OCI-LY1 (cell line): ENCODE results near the gene C16orf95.

Source experiments
- H2AFZ ChIP-seq: fragments of 200-600 bp; sonication (generic), shearing (Covaris generic); 2 replicates; pipeline ENCODE4 v1.6.0; 2014; ENCODE audit warnings: antibody characterized with exemption, mild to moderate bottlenecking, low read length
- H3F3A ChIP-seq: fragments of 200-600 bp; sonication (generic), shearing (Covaris generic); 2 replicates; pipeline ENCODE4 v1.6.0; 2014; ENCODE audit warnings: mild to moderate bottlenecking, antibody characterized with exemption, low read length, moderate library complexity; ENCODE audit not compliant: insufficient read depth
- H3K27ac ChIP-seq: fragments of 200-600 bp; sonication (generic); 2 replicates; pipeline ENCODE4 v1.5.1; 2014; ENCODE audit warnings: low read length, mixed run types, mild to moderate bottlenecking, low read depth; ENCODE audit not compliant: poor library complexity, severe bottlenecking
- H3K27me3 ChIP-seq: fragments of 200-600 bp; sonication (generic); 2 replicates; pipeline ENCODE4 v1.6.0; 2014; ENCODE audit warnings: antibody characterized with exemption, mild to moderate bottlenecking, low read length, moderate library complexity; ENCODE audit not compliant: insufficient read depth
- H3K36me3 ChIP-seq: fragments of 200-600 bp; sonication (generic); 2 replicates; pipeline ENCODE4 v1.6.1; 2014; ENCODE audit warnings: mild to moderate bottlenecking, antibody characterized with exemption, low read length, moderate library complexity, mixed read lengths; ENCODE audit not compliant: insufficient read depth
- H3K4me1 ChIP-seq: fragments of 200-600 bp; sonication (generic); 2 replicates; pipeline ENCODE4 v1.5.1; 2014; ENCODE audit warnings: mild to moderate bottlenecking, low read length, moderate library complexity; ENCODE audit not compliant: insufficient read depth, severe bottlenecking
- H3K4me2 ChIP-seq: fragments of 200-600 bp; sonication (generic), shearing (Covaris generic); 2 replicates; pipeline ENCODE4 v1.6.1; 2014; ENCODE audit warnings: low read length
- H3K4me3 ChIP-seq: fragments of 200-600 bp; sonication (generic); 2 replicates; pipeline ENCODE4 v1.5.1; 2014; ENCODE audit warnings: low read length, low read depth, mild to moderate bottlenecking, mixed read lengths; ENCODE audit not compliant: poor library complexity, severe bottlenecking
- H3K79me2 ChIP-seq: fragments of 200-600 bp; shearing (Covaris generic); 2 replicates; pipeline ENCODE4 v1.6.1; 2016; ENCODE audit warnings: mixed run types, low read length, mixed read lengths; ENCODE audit not compliant: insufficient read depth
- H3K9ac ChIP-seq: fragments of 200-600 bp; sonication (generic), shearing (Covaris generic); 2 replicates; pipeline ENCODE4 v1.6.1; 2014; ENCODE audit warnings: mild to moderate bottlenecking, low read length, mixed read lengths
- H3K9me2 ChIP-seq: fragments of 200-600 bp; sonication (generic), shearing (Covaris generic); 2 replicates; pipeline ENCODE4 v1.6.1; 2014; ENCODE audit warnings: low read depth, mild to moderate bottlenecking, low read length, mixed read lengths
- H3K9me3 ChIP-seq: fragments of 200-600 bp; shearing (Covaris generic); 2 replicates; pipeline ENCODE4 v1.6.1; 2014; ENCODE audit warnings: low read length, mixed read lengths
- H4K20me1 ChIP-seq: fragments of 200-600 bp; sonication (generic), shearing (Covaris generic); 2 replicates; pipeline ENCODE4 v1.6.0; 2016; ENCODE audit warnings: mild to moderate bottlenecking, low read length; ENCODE audit not compliant: insufficient read depth
- EZH2 ChIP-seq: fragments of 200-600 bp; sonication (generic), shearing (Covaris generic); IDR thresholded peaks from 2 replicates; pipeline ENCODE4 v1.8.0; 2017; ENCODE audit warnings: borderline replicate concordance, mixed run types, mild to moderate bottlenecking, antibody characterized with exemption, low read length, moderate library complexity, mixed read lengths
- TF ChIP-seq, protein P1 (sequence below): fragments of 200-600 bp; sonication (generic), shearing (Covaris generic); IDR thresholded peaks from 2 replicates; pipeline ENCODE4 v1.5.1; 2017; ENCODE audit warnings: mild to moderate bottlenecking, antibody characterized with exemption, low read length, moderate library complexity, mixed read lengths

The C16orf95 gene

DNA sequence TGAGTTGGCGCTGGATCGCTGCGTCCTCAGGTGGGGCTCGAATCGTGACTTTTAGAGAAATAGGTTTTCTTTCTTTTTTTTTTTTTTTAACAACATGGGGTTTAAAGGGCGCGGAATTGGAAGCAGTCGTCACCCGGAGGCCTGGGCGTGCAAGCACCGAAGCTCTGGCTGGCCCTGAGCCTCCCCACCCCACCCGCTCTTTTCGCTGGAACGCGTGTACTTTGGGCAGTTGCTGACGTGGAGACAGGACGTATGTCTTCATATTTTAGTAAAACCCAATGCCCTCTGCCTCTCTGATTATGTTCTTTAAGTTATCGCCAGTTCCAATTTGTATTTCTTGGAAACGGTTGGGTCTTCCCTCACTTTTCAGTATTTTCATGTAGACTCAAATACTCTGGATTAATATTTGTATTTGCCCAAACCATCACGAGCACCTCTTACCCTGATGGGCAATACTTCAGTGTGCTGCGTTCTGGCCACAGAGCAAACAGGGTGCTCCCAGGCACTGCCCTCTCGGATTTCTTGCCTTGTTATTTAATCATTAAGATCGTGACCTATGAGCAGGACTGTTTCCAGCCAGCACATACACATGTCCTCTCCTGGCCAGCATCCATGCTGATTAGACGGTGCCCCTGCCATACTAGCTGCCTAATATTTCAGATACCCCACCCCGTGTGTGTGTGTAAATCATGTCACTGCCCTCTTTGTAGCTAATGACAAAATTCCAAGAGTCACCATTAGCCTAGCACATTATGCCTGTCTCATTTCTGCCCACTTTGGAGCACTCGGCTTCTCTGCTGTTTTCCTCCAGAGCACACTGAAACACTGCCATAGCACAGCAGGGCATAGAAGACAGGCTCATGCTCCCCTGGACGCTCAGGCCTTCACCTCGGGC, 805 bp upstream of the C16orf95 start:
- H3K27me3 ChIP-seq: no peaks in the 10 kb centered on the region
- H3K36me3 ChIP-seq: peaks cover 5% of the 10 kb centered on the region
- H3K4me2 ChIP-seq: peak overlapping the region; percentile 90
- H2AFZ ChIP-seq: no peak overlapping the region
- peaks cover 19% of the 10 kb centered on the region for H3K4me1 ChIP-seq
- peak overlapping the region; percentile 91 for H3K9ac ChIP-seq
- no peaks in the 10 kb centered on the region for H3F3A ChIP-seq
- no peaks in the 10 kb centered on the region for H3K9me2 ChIP-seq
- H4K20me1 ChIP-seq: no peaks in the 10 kb centered on the region
- no peaks in the 10 kb centered on the region for H3K9me3 ChIP-seq
- H3K79me2 ChIP-seq: peaks cover 12% of the 10 kb centered on the region
- TF ChIP-seq, protein P1, sequence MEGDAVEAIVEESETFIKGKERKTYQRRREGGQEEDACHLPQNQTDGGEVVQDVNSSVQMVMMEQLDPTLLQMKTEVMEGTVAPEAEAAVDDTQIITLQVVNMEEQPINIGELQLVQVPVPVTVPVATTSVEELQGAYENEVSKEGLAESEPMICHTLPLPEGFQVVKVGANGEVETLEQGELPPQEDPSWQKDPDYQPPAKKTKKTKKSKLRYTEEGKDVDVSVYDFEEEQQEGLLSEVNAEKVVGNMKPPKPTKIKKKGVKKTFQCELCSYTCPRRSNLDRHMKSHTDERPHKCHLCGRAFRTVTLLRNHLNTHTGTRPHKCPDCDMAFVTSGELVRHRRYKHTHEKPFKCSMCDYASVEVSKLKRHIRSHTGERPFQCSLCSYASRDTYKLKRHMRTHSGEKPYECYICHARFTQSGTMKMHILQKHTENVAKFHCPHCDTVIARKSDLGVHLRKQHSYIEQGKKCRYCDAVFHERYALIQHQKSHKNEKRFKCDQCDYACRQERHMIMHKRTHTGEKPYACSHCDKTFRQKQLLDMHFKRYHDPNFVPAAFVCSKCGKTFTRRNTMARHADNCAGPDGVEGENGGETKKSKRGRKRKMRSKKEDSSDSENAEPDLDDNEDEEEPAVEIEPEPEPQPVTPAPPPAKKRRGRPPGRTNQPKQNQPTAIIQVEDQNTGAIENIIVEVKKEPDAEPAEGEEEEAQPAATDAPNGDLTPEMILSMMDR: no peak
- TF ChIP-seq EZH2: no peak
- peak overlapping the region; percentile 73 for H3K27ac ChIP-seq
- H3K4me3 ChIP-seq: peak overlapping the region; percentile 80

DNA sequence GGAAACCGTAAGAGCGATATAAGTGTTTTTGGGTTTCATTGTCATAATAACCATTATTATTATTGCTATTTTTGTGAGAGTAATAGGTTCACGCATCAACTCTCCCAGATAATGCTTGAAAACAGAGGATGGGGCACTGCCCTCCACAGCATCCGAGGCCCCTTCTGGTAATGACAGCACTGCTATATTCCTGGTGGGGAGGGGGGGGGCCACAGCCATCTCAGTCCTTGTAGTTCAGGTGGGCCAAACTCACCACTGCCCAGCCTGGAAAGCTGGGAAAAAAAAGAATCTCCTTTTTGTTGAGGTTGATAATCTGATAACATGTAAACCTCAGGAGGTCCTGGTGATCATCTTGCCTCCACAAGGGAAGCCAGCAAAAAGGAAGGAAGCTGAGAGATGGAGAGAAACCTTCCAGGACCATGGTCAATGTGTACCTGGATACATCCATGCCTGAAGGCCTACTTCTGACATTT, 706 bp downstream of the C16orf95 start:
- peaks cover 12% of the 10 kb centered on the region for H3K79me2 ChIP-seq
- H3K27me3 ChIP-seq: no peaks in the 10 kb centered on the region
- H3K4me1 ChIP-seq: peaks cover 19% of the 10 kb centered on the region
- H4K20me1 ChIP-seq: no peaks in the 10 kb centered on the region
- no peaks in the 10 kb centered on the region for H3F3A ChIP-seq
- H2AFZ ChIP-seq: no peak overlapping the region
- H3K9me3 ChIP-seq: no peaks in the 10 kb centered on the region
- peak overlapping the region; percentile 73 for H3K27ac ChIP-seq
- peak overlapping the region; percentile 90 for H3K4me2 ChIP-seq
- H3K36me3 ChIP-seq: peaks cover 5% of the 10 kb centered on the region
- H3K9me2 ChIP-seq: no peaks in the 10 kb centered on the region
- peak overlapping the region; percentile 91; the same call in 1 of the 2 replicates for H3K9ac ChIP-seq
- H3K4me3 ChIP-seq: peak overlapping the region; percentile 80
- no peak for TF ChIP-seq EZH2
- TF ChIP-seq, protein P1: no peak

DNA sequence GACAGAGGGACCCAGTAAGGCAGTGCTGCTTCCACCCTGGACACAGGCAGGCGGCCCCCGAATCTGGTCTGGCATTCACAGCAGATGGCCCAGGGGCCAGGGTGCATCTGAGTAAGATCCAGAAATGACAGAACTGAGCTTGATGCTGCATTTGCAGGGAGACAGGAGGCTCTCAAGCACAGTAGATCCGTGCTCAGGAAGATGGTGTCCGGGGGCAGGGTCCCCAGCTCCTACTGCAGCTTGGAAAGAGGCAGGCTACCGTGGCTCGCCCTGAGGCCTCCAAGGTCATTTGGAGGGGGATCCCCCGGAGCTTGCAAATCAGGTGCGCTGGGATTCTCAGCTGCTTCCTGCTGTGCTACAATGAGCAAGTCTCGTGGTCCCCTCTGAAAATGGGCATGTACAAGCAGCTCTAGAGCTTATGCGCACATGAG, 2.2 kb downstream of the C16orf95 start:
- no peaks in the 10 kb centered on the region for H4K20me1 ChIP-seq
- H3K27ac ChIP-seq: no peak overlapping the region
- H3K27me3 ChIP-seq: no peaks in the 10 kb centered on the region
- no peaks in the 10 kb centered on the region for H3K9me3 ChIP-seq
- H3K4me2 ChIP-seq: no peak overlapping the region
- H3K9me2 ChIP-seq: no peaks in the 10 kb centered on the region
- no peak overlapping the region for H3K4me3 ChIP-seq
- H2AFZ ChIP-seq: no peak overlapping the region
- no peak for TF ChIP-seq EZH2
- TF ChIP-seq, protein P1: no peak
- H3K36me3 ChIP-seq: peaks cover 5% of the 10 kb centered on the region
- H3F3A ChIP-seq: no peaks in the 10 kb centered on the region
- H3K4me1 ChIP-seq: peaks cover 19% of the 10 kb centered on the region
- H3K9ac ChIP-seq: no peak overlapping the region; the same call in 1 of the 2 replicates
- peaks cover 12% of the 10 kb centered on the region for H3K79me2 ChIP-seq
